Activated naive CD8-positive, alpha-beta T cell treated with anti-CD3 and anti-CD28 coated beads, Interleukin-2, amount 10 ng/mL, durations not matched to agents 7 days and 5 days (primary cell): ENCODE data around the gene RPS21. TPM values are rescaled to one million over a fixed set of nuclear protein-coding genes. Genes with fewer than 3 reads are reported as not detected.

Experiments
- ATAC-seq: fragments of 150-1000 bp; cut with Tn5 transposase; one replicate; pipeline ENCODE4 v1.10.0; 2021; ENCODE audit warnings: low read depth, moderate library complexity
- POLR2A ChIA-PET: fragments of 350-600 bp; sonication (Branson Sonifier 250); formaldehyde crosslinking; loops from one replicate; lab custom pipeline; 2021; ENCODE audit warnings: antibody characterized with exemption; lab: Charles Lee
- DNase-seq: peaks from one replicate; pipeline ENCODE4 v3.0.0; 2021
- H3K27ac Mint-ChIP-seq: one replicate; pipeline ENCODE4 v1.8.0; 2022; ENCODE audit warnings: mild to moderate bottlenecking, mixed read lengths
- H3K27me3 Mint-ChIP-seq: one replicate; pipeline ENCODE4 v1.8.0; 2022; ENCODE audit warnings: mild to moderate bottlenecking, moderate library complexity, mixed read lengths
- H3K36me3 Mint-ChIP-seq: one replicate; pipeline ENCODE4 v1.8.0; 2021; ENCODE audit warnings: mild to moderate bottlenecking, mixed read lengths
- H3K4me1 Mint-ChIP-seq: one replicate; pipeline ENCODE4 v1.8.0; 2021; ENCODE audit warnings: mixed read lengths
- H3K4me3 Mint-ChIP-seq: one replicate; pipeline ENCODE4 v1.8.0; 2022; ENCODE audit warnings: mild to moderate bottlenecking, moderate library complexity, mixed read lengths
- H3K9me3 Mint-ChIP-seq: one replicate; pipeline ENCODE4 v1.8.0; 2021; ENCODE audit warnings: mixed read lengths
- total RNA-seq, 2 experiments: library from RNA; stranded (reverse); gene quantifications; one replicate each; pipeline ENCODE4 v1.2.3, GENCODE V29; 2021

Gene RPS21
- total RNA-seq, 2 experiments from 2014 or later, result 2,045 to 2,157 TPM

- DNase-seq (no peak), ATAC-seq (no peak)
- H3K4me1 Mint-ChIP-seq, result no peaks in the 10 kb centered on the region
- H3K4me3 Mint-ChIP-seq, result no peak overlapping the region
- H3K36me3 Mint-ChIP-seq, result no peaks in the 10 kb centered on the region
- H3K27me3 Mint-ChIP-seq, result no peaks in the 10 kb centered on the region
- POLR2A ChIA-PET, result no interaction called here
- H3K27ac Mint-ChIP-seq, result no peak overlapping the region
- H3K9me3 Mint-ChIP-seq, result no peaks in the 10 kb centered on the region
Measured at GRCh38 chr20:62357681-62358080, 29.2 kb upstream of the RPS21 start.

GRCh38 chr20:62358171-62359042 lies 28.5 kb upstream of the RPS21 start:
- Mint-ChIP-seq H3K36me3 (no peaks in the 10 kb centered on the region), H3K27ac (no peak overlapping the region), H3K9me3 (no peaks in the 10 kb centered on the region), H3K4me3 (no peak overlapping the region), H3K4me1 (no peaks in the 10 kb centered on the region), H3K27me3 (no peaks in the 10 kb centered on the region)
- no peak for ATAC-seq
- DNase-seq, result no peak
- POLR2A ChIA-PET, result no interaction called here

GRCh38 chr20:62359043-62359490 lies 27.8 kb upstream of the RPS21 start:
- Mint-ChIP-seq H3K4me1 (no peaks in the 10 kb centered on the region), H3K27me3 (no peaks in the 10 kb centered on the region), H3K4me3 (no peak overlapping the region), H3K9me3 (no peaks in the 10 kb centered on the region), H3K27ac (no peak overlapping the region), H3K36me3 (no peaks in the 10 kb centered on the region)
- no peak for DNase-seq
- no peak for ATAC-seq
- POLR2A ChIA-PET, result no interaction called here

- H3K27ac Mint-ChIP-seq, result no peak overlapping the region
- no peaks in the 10 kb centered on the region for H3K36me3 Mint-ChIP-seq
- ATAC-seq (no peak), DNase-seq (no peak)
- no peaks in the 10 kb centered on the region for H3K4me1 Mint-ChIP-seq
- POLR2A ChIA-PET, result no interaction called here
- peaks cover under 1% of the 10 kb centered on the region for H3K27me3 Mint-ChIP-seq
- H3K4me3 Mint-ChIP-seq, result no peak overlapping the region
- no peaks in the 10 kb centered on the region for H3K9me3 Mint-ChIP-seq
Measured at GRCh38 chr20:62359491-62360121, 27.3 kb upstream of the RPS21 start.

- ATAC-seq, result no peak
Measured at GRCh38 chr20:62360854-62361798, 25.8 kb upstream of the RPS21 start.

GRCh38 chr20:62361799-62362589 lies 24.9 kb upstream of the RPS21 start:
- no peak for DNase-seq
- no peak overlapping the region for H3K4me3 Mint-ChIP-seq

More at GRCh38 chr20:62360854-62361798, 25.8 kb upstream of the RPS21 start:
- Mint-ChIP-seq H3K27me3 (peaks cover 11% of the 10 kb centered on the region), H3K27ac (no peak overlapping the region), H3K4me3 (no peak overlapping the region), H3K36me3 (no peaks in the 10 kb centered on the region), H3K4me1 (no peaks in the 10 kb centered on the region), H3K9me3 (no peaks in the 10 kb centered on the region)
- DNase-seq, result no peak
- POLR2A ChIA-PET, result no interaction called here

GRCh38 chr20:62362590-62362940 lies 24.3 kb upstream of the RPS21 start:
- POLR2A ChIA-PET, result no interaction called here
- DNase-seq (no peak), ATAC-seq (no peak)
- Mint-ChIP-seq H3K36me3 (no peaks in the 10 kb centered on the region), H3K27me3 (peaks cover 11% of the 10 kb centered on the region), H3K9me3 (no peaks in the 10 kb centered on the region), H3K4me3 (no peak overlapping the region), H3K4me1 (no peaks in the 10 kb centered on the region), H3K27ac (no peak overlapping the region)

More at GRCh38 chr20:62361799-62362589, 24.9 kb upstream of the RPS21 start:
- ATAC-seq, result no peak
- Mint-ChIP-seq H3K9me3 (no peaks in the 10 kb centered on the region), H3K36me3 (no peaks in the 10 kb centered on the region), H3K27me3 (peaks cover 11% of the 10 kb centered on the region), H3K4me1 (no peaks in the 10 kb centered on the region), H3K27ac (no peak overlapping the region)
- POLR2A ChIA-PET, result no interaction called here

GRCh38 chr20:62362991-62363919 lies 23.6 kb upstream of the RPS21 start:
- POLR2A ChIA-PET, result no interaction called here
- no peaks in the 10 kb centered on the region for H3K36me3 Mint-ChIP-seq
- no peak overlapping the region for H3K4me3 Mint-ChIP-seq
- H3K27me3 Mint-ChIP-seq, result peaks cover 17% of the 10 kb centered on the region
- DNase-seq (no peak), ATAC-seq (no peak)
- H3K9me3 Mint-ChIP-seq, result no peaks in the 10 kb centered on the region
- no peaks in the 10 kb centered on the region for H3K4me1 Mint-ChIP-seq
- no peak overlapping the region for H3K27ac Mint-ChIP-seq

- no peak for ATAC-seq
- Mint-ChIP-seq H3K4me3 (no peak overlapping the region), H3K27me3 (peaks cover 24% of the 10 kb centered on the region), H3K36me3 (no peaks in the 10 kb centered on the region), H3K9me3 (no peaks in the 10 kb centered on the region), H3K27ac (no peak overlapping the region), H3K4me1 (peaks cover 2% of the 10 kb centered on the region)
- DNase-seq, result no peak
- POLR2A ChIA-PET, result no interaction called here
Measured at GRCh38 chr20:62363920-62364851, 22.7 kb upstream of the RPS21 start.

- Mint-ChIP-seq H3K4me1 (peaks cover 2% of the 10 kb centered on the region), H3K27ac (no peak overlapping the region)
- no peak for DNase-seq
Measured at GRCh38 chr20:62364911-62365736, 21.8 kb upstream of the RPS21 start.

More at GRCh38 chr20:62364911-62365736, 21.8 kb upstream of the RPS21 start:
- H3K36me3 Mint-ChIP-seq, result no peaks in the 10 kb centered on the region
- POLR2A ChIA-PET, result no interaction called here
- no peak for ATAC-seq
- H3K9me3 Mint-ChIP-seq, result no peaks in the 10 kb centered on the region
- peaks cover 29% of the 10 kb centered on the region for H3K27me3 Mint-ChIP-seq
- H3K4me3 Mint-ChIP-seq, result no peak overlapping the region
